OCI-LY3 (cell line): ENCODE data around the gene TUBA1C.

ENCODE experiments used
- EZH2phosphoT487 ChIP-seq: fragments of 200-600 bp; shearing (Covaris generic); IDR thresholded peaks from 2 replicates; pipeline ENCODE4 v1.6.1; 2018; ENCODE audit warnings: antibody characterized with exemption, mixed run types, low read depth
- TF ChIP-seq, protein P1 (sequence below): fragments of 200-600, 300-600 bp; sonication (generic); IDR thresholded peaks from 2 replicates; pipeline ENCODE4 v1.5.1; 2014; ENCODE audit warnings: antibody characterized with exemption, low read length, low read depth

DNA sequence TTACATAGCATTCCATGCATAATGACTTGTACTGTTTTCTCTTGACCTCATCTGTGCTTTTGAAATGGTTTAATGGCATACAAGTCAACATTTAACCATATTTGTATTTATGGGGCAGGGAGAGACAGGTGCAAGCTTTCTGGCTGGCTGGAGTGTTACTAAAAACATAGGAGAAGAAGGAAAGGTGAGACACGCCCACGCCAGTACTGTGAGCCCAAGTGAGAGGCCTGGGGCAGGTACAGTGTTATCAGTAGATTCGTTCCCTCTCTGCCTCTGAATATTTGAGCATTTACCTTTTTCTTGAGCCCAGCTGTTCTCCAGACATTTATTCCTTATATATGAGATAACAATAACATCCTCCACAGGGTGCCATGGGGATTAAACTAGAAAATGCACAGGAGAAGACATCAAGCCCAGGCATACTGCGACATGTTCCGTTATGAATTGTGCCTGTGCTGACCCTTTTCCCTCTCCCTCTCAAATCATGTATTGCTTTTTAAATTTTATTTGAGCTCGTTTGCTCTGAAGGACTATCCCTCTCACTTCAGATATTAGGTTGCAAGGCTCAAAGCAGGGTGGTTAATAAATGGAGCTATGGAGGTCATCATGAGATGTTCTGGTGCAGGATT, 34.6 kb upstream of the TUBA1C start:
- TF ChIP-seq, protein P1, sequence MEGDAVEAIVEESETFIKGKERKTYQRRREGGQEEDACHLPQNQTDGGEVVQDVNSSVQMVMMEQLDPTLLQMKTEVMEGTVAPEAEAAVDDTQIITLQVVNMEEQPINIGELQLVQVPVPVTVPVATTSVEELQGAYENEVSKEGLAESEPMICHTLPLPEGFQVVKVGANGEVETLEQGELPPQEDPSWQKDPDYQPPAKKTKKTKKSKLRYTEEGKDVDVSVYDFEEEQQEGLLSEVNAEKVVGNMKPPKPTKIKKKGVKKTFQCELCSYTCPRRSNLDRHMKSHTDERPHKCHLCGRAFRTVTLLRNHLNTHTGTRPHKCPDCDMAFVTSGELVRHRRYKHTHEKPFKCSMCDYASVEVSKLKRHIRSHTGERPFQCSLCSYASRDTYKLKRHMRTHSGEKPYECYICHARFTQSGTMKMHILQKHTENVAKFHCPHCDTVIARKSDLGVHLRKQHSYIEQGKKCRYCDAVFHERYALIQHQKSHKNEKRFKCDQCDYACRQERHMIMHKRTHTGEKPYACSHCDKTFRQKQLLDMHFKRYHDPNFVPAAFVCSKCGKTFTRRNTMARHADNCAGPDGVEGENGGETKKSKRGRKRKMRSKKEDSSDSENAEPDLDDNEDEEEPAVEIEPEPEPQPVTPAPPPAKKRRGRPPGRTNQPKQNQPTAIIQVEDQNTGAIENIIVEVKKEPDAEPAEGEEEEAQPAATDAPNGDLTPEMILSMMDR, result no peak
- TF ChIP-seq EZH2phosphoT487, result no peak
